Heart left ventricle (tissue), 16 donors: ENCODE data around the gene SLC38A5. TPM values are rescaled to one million over a fixed set of nuclear protein-coding genes. Genes with fewer than 3 reads are reported as not detected.
A peak's percentile ranks its signal among the peaks of the same experiment; 100 is the strongest.

Source experiments
- ATAC-seq, 4 donors: fragments of 200-7000 bp; cut with Tn5 transposase; one replicate each; pipeline ENCODE4 v1.9.1; 2020 to 2022; ENCODE audit warnings: moderate library complexity in 4 of 4, mild to moderate bottlenecking in 3 of 4, moderate number of reproducible peaks in 1 of 4
- DNase-seq, 5 donors: peaks; one replicate each; pipeline ENCODE4 v3.0.0-alpha.2; 2020
- H3K27ac ChIP-seq, 12 donors: fragments of 200-600 bp; sonication (generic) in 4 of 12; one replicate each; pipeline versions ENCODE4 v1.5.0 to v1.8.0; 2016 to 2022; ENCODE audit warnings: mild to moderate bottlenecking in 2 of 12
- H3K27me3 ChIP-seq, 9 donors: fragments of 200-600 bp; sonication (generic) in 2 of 9; one replicate each; pipeline versions ENCODE4 v1.5.1 to v1.8.0; 2016 to 2022; ENCODE audit warnings: mild to moderate bottlenecking in 3 of 9
- H3K36me3 ChIP-seq, 9 donors: fragments of 200-600 bp; sonication (generic) in 2 of 9; one replicate each; pipeline versions ENCODE4 v1.5.0 to v1.8.0; 2018 to 2022; ENCODE audit warnings: mild to moderate bottlenecking in 2 of 9
- H3K4me1 ChIP-seq, 12 donors: fragments of 200-600 bp; sonication (generic) in 4 of 12; one replicate each; pipeline versions ENCODE4 v1.5.0 to v1.8.0; 2016 to 2022; ENCODE audit warnings: mild to moderate bottlenecking in 3 of 12
- H3K4me3 ChIP-seq, 12 donors: fragments of 200-600 bp; sonication (generic) in 4 of 12; one replicate each; pipeline versions ENCODE4 v1.5.0 to v1.8.0; 2017 to 2022; ENCODE audit warnings: mild to moderate bottlenecking in 9 of 12, moderate library complexity in 4 of 12
- H3K9me3 ChIP-seq, 12 donors: fragments of 200-600 bp; sonication (generic) in 4 of 12; one replicate each; pipeline versions ENCODE4 v1.5.0 to v1.8.0; 2016 to 2022; ENCODE audit warnings: mild to moderate bottlenecking in 1 of 12
- CTCF ChIP-seq, 12 donors: fragments of 200-600 bp; sonication (generic) in 4 of 12; IDR thresholded peaks; one replicate each; pipeline versions ENCODE4 v1.5.0 to v1.8.0; 2018 to 2022; ENCODE audit warnings: antibody characterized with exemption in 12 of 12, mild to moderate bottlenecking in 5 of 12
- POLR2A ChIP-seq, 2 donors: fragments of 450-650 bp; IDR thresholded peaks; one replicate each; pipeline ENCODE4 v1.6.1; 2017; ENCODE audit warnings: antibody characterized with exemption in 2 of 2, mild to moderate bottlenecking in 2 of 2, moderate library complexity in 2 of 2
- WGBS, 4 donors: extraction: QIAGEN DNeasy Blood & Tissue Kit in 2 of 4; methylation state at CpG; one replicate each; pipeline versions ENCODE4 v1.1.5 to v1.1.7; 2013 to 2018; 5-methylcytosine and 5-hydroxymethylcytosine counted together
- intact Hi-C, 10 donors: fragments of 100-400 bp; cut with DNase I; formaldehyde crosslinking; loops; one replicate each; pipeline versions ENCODE4 v1.11.1 to v1.14.2; 2022
- polyA plus RNA-seq, 2 donors: library from polyadenylated mRNA; stranded (reverse); fragments of 200-250 nt; gene quantifications; one replicate each; pipeline ENCODE4 v1.2.3, GENCODE V29; 2013
- total RNA-seq, 9 donors: library from RNA; depleted of rRNA in 2 of 9; stranded (reverse); fragments of >200 nt in 2 of 9; fragmentation: NEBNext Ultra II Directional in 3 of 9; extraction: Animal tissue kit (Norgen Biotek cat#: 25700) in 3 of 9; gene quantifications; one replicate each; pipeline versions ENCODE4 v1.1.0 to v1.2.4, GENCODE V29; 2016 to 2023
- donor health status: ischemic (EF 13 %, LVEDD 7.1; RV severe dilation, severe dysfunction).
- donor health status: healthy with polysubstance abuse.
- donor health status: DM: no; HTN: yes; CAD: no.
- donor health status: DM: no; HTN: no; CAD: no.
- donor health status: ischemic (EF 25% LVEDD 6.9; RV normal size, moderate dysfunction).
- donor health status: ischemic (EF 25% LVEDD 5.7; RV mildly dilated, moderate dysfunction).
- donor health status: healthy.
- donor health status: DM: yes; HTN: yes; CAD: no.
- donor health status: ischemic (EF 35%, LVEDD 5.7; RV mildly dilated, moderate dysfunction).
- donor health status: nonischemic (EF 11% LVEDD 7.7; RV severe dilation, severe dysfunction).
- donor health status: DM: yes; HTN: yes; CAD: no.
- donor health status: PGD.
- donor health status: ischemic (EF 29% LVEDD 5.4; RV normal size, mild dysfunction).
- donor health status: nonischemic (EF 23%, LVEDD 6.1; RV moderate dilation, normal function).

The SLC38A5 gene
- total and polyA plus RNA-seq, 11 donors: 0.52 to 22.3 (median 1.8) TPM

- no peak for DNase-seq
- no peaks in the 10 kb centered on the region for H3K4me1 ChIP-seq
- intact Hi-C loops: loop anchor here in 7 of 10 donors (5.0 to 10.0 kb wide), 3 partner anchors 405 to 410 kb away; no protein-coding TSS in a partner anchor
- no peak for TF ChIP-seq POLR2A (IDR thresholded peaks at IDR 0.05)
- TF ChIP-seq CTCF (IDR thresholded peaks at IDR 0.05): no peak
- H3K9me3 ChIP-seq: peaks cover 0 to 5% (median 0%) of the 10 kb centered on the region in 12 donors
- peak overlapping the region in 1 of 12 donors; percentile 14 for H3K27ac ChIP-seq
- ATAC-seq: peak in 2 of 4 donors; percentile 32 to 50
- H3K4me3 ChIP-seq: no peak overlapping the region
- no peaks in the 10 kb centered on the region for H3K36me3 ChIP-seq
- WGBS, 4 donors: 68 to 75% (median 72%) methylated on average over 7 of the region's 7 CpGs
- no peaks in the 10 kb centered on the region for H3K27me3 ChIP-seq
Measured at GRCh38 chrX:48492293-48492910, 22.3 kb upstream of the SLC38A5 start.

- no peak overlapping the region for H3K4me3 ChIP-seq
- no peak overlapping the region for H3K27ac ChIP-seq
- WGBS, 4 donors: 84 to 94% (median 89%) methylated on average over 9 of the region's 9 CpGs
- no peak for ATAC-seq
- no peak for DNase-seq
- intact Hi-C loops: loop anchor here in 7 of 10 donors (5.0 to 10.0 kb wide), 3 partner anchors 405 to 410 kb away; no protein-coding TSS in a partner anchor
- peaks cover 0 to 5% (median 0%) of the 10 kb centered on the region in 12 donors for H3K9me3 ChIP-seq
- H3K36me3 ChIP-seq: no peaks in the 10 kb centered on the region
- H3K4me1 ChIP-seq: no peaks in the 10 kb centered on the region
- no peak for TF ChIP-seq POLR2A (IDR thresholded peaks at IDR 0.05)
- H3K27me3 ChIP-seq: no peaks in the 10 kb centered on the region
Measured at GRCh38 chrX:48491809-48492208, 21.7 kb upstream of the SLC38A5 start.

GRCh38 chrX:48490661-48491060 lies 20.6 kb upstream of the SLC38A5 start:
- TF ChIP-seq POLR2A (IDR thresholded peaks at IDR 0.05) (no peak), CTCF (IDR thresholded peaks at IDR 0.05) (no peak)
- Histone ChIP-seq H3K9me3 (peaks cover 0 to 5% (median 0%) of the 10 kb centered on the region in 12 donors), H3K4me3 (no peak overlapping the region), H3K27ac (no peak overlapping the region), H3K4me1 (no peaks in the 10 kb centered on the region), H3K27me3 (no peaks in the 10 kb centered on the region), H3K36me3 (peaks cover 0 to 5% (median 0%) of the 10 kb centered on the region in 9 donors)
- DNase-seq: no peak
- no peak for ATAC-seq
- WGBS, 4 donors: 77 to 89% (median 87%) methylated on average over 8 of the region's 8 CpGs
- intact Hi-C loops: loop anchor here in 7 of 10 donors (5.0 to 10.0 kb wide), 3 partner anchors 403 to 408 kb away; no protein-coding TSS in a partner anchor

- no peak overlapping the region for H3K27ac ChIP-seq
- TF ChIP-seq POLR2A (IDR thresholded peaks at IDR 0.05): no peak
- TF ChIP-seq CTCF (IDR thresholded peaks at IDR 0.05): no peak
- no peak overlapping the region for H3K4me3 ChIP-seq
- peaks cover 0 to 5% (median 0%) of the 10 kb centered on the region in 12 donors for H3K9me3 ChIP-seq
- H3K4me1 ChIP-seq: no peaks in the 10 kb centered on the region
- 83 to 90% (median 85%) methylated on average over 2 of the region's 2 CpGs for WGBS, 4 donors
- H3K36me3 ChIP-seq: peaks cover 0 to 8% (median 0%) of the 10 kb centered on the region in 9 donors
- H3K27me3 ChIP-seq: no peaks in the 10 kb centered on the region
- DNase-seq (no peak), ATAC-seq (no peak)
- intact Hi-C loops: loop anchor here in 7 of 10 donors (5.0 to 10.0 kb wide), 3 partner anchors 403 to 408 kb away; no protein-coding TSS in a partner anchor
Measured at GRCh38 chrX:48489892-48490291, 19.8 kb upstream of the SLC38A5 start.
